NCI-H774 (cell line): ENCODE data around the gene TSPAN33.
A peak's percentile ranks its signal among the peaks of the same experiment; 100 is the strongest.
"Not testable (repeated sequence)": the region's sequence is repeated elsewhere in the genome, so short reads cannot be mapped to it uniquely, and the experiment has no call there.

ENCODE experiments used
- DNase-seq: peaks from one replicate; lab custom pipeline; 2025; lab: John Stamatoyannopoulos, UW

Gene TSPAN33

DNA sequence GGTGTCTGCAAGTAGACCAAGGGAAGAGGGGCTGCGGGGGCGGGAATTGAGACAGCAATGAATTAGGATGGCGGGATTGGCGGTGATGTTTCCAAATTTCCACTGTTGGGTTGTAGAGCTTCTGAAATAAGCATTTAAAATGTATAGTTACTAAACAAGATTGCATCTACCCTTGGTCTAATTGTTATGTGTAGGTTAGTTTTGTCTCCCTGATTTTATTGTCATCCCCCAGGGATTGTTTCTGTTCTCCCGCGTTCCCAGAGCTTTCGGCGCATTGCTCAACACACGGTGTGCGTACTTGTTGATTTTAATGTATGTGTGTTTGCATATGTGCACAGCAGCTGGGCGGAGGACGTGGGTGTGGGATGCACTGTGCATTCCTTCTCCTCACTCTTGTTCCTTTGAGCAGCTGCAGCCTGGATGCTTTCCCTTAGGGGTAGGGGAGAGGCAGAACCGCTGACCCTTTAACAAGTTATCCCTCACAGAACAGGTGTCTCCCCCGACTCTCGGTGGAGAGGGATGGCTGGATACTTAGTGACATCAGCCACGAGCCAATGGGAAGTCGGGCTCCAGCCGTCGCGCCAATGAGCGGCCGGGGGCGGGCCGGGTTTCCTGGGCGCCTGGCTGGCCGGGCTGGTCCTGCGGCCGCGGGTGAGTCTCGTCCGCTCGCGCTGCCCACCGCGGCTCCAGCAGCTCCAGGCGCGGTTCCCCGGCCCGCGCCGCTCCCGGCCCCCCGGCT is at the start of gene TSPAN33:
TSS of gene TSPAN33 (plus strand) at position 613 of the 739 bp plus-strand sequence. CDS start 274 bp downstream, outside the sequence.
- peak; percentile 70 for DNase-seq

GRCh38 chr7:129095258-129095657 is 49.2 kb upstream of the TSPAN33 start:
- no peak for DNase-seq

- DNase-seq: no peak
Observed at GRCh38 chr7:129098409-129099084, 46.0 kb upstream of the TSPAN33 start.

- DNase-seq: no peak
Observed at GRCh38 chr7:129100827-129101166, 43.7 kb upstream of the TSPAN33 start.

GRCh38 chr7:129101746-129102145 is 42.8 kb upstream of the TSPAN33 start:
- no peak for DNase-seq

DNA sequence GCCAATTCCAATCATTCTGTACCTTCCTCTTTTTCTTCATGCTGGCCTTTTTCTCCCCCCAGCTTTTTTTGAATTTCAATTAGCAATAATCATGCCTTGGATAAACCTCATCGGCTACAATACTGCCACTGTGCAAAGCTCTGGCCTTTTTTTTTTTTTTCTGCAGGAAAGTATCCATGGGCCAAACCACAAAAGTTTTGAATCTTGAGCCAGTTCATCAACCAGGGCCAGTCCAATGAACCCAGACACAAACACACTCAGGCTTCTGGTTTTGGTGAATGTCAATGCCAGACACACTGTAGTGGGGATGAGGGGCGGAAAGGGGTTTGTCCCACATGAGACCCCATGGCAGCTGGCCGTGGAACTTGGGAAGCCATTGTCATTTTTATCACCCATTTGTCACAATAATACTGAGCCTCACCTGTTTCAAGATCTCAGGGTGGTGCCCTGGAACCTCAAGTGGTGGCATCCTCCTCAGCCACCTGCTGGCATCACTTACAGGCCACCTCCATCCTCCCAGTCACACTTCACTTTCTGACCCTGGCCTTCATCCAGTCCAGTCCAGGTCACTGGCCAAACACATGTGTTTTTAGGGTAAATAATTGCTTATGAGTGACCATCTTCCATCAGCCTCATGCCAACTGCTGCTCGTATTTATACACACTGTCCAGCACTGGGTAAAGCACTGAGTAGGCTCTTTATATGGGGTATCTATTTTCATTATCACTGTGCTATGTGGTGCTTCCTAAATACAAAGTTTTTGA is 40.8 kb upstream of the TSPAN33 start:
- no peak for DNase-seq

- no peak for DNase-seq
Observed at GRCh38 chr7:129108581-129108980, 35.9 kb upstream of the TSPAN33 start.

DNA sequence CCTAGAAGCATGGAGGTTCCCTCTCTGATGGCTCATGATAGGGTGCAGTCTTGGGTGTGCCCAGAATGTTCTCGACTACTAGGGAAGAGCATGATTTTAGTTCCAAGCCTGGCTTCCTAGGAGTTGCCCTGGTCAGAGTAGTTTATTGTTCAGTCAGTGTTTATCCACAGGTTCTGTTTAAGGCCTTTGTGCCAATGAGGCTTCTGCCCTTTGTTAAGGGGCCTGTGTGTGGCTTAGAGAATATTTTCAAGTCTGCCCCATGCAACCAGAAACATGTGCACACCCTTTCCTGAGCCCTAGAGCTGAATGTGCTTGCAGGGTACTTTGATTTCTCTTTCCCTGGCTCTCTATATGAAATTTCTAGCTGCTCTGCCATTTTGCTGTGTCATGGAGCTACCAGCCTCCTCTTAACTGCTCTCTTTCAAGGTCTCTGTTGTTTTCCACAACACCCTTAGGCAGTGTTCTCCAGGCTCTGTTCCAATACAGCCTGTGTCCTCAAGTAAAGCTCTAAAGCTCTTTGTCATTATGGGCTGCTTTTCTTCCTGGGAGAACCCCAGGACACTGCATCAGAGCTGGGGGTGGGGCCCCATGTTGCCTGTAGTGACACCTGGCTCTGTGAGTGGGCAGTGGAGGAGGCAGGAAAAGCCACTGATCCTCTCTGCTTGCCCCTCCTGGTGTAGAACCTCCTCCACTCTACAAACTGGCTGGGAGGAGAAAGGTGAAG is 34.1 kb upstream of the TSPAN33 start:
- DNase-seq: no peak

GRCh38 chr7:129110982-129111376 is 33.5 kb upstream of the TSPAN33 start:
- DNase-seq: no peak

- DNase-seq: no peak
Observed at GRCh38 chr7:129115676-129116075, 28.8 kb upstream of the TSPAN33 start.

DNA sequence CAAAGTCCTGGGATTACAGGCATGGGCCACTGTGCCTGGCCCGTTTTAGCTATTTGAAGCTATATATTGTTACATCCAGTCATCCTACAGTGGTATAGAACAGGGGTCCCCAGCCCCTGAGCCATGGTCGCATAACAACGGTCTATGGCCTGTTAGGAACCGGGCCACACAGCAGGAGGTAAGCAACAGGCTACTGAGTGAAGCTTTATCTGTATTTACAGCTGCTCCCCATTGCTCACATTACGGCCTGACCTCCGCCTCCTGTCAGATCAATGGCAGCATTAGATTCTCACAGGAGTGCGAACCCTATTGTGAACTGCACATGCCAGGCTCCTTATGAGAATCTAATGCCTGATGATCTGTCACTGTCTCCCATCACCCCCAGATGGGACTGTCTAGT is 26.3 kb upstream of the TSPAN33 start:
- no peak for DNase-seq

GRCh38 chr7:129118976-129119375 is 25.5 kb upstream of the TSPAN33 start:
- DNase-seq: no peak

GRCh38 chr7:129121501-129122077 is 22.9 kb upstream of the TSPAN33 start:
- not testable (repeated sequence) for DNase-seq

DNA sequence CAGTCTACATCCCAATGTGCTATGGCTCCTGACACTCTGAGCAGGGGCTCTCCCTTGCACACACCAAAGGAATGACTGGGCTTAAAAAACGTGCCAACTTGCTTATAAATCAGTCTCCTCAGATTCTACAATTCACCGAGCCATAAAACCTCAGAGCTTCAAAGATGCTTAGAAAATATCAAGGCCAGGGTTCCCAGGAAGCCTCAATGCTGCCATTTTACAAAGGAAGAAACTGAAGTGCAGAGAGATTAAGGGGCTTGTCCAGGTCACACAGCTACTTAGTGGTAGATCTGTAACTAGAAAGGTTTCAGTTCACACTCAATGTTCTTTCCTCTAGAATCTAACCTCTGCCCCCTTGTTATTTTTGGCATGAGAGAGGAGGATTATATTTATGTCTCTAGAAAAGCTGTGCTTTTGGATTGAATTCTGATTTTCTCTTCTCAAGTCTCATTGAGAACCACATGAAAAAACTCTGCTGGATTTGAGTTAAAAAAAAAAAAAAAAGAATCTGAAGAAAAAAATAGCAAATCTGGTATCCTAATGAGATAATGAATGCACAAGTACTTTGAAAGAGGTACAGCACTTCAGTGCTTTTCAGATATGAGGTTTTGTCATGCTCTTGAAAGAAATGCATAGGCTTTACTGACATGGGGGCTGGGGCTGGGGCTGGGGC is 22.3 kb upstream of the TSPAN33 start:
- no peak for DNase-seq

DNA sequence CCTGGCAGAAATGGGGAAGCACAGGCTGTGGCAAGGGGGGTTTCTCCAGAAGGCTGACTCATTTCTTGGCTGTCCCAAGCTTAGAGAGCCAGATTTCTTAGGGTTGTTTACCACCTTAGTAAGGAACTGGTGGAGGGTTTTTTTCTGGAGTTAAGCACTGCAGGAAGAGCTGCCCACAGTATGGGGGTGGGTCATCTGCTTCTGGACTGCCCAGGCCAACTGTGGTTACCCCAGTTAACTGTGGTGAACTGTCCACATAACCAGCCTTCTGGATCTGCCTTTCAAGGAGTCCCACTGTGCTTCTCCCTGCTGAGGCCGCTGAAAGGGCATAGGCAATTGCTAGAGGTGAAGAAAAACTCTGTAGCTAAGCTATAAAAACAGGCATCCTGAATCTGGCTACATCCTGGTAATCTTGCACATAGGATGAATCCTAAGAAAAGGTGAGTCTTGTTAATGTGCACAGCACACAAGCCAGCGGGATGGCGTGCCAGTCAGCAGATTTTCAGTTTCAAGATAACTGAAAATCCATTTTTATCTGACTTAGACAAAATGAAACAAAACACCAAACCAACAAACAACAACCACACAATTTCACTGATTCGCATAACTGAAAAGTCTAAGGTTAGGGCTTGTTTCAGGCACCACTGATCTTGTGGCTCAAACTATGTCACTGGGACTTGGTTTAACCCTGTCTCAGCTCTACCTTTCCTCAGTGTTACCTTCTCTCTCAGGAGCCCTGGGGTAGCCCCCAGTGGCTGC is 21.6 kb upstream of the TSPAN33 start:
- no peak for DNase-seq

DNA sequence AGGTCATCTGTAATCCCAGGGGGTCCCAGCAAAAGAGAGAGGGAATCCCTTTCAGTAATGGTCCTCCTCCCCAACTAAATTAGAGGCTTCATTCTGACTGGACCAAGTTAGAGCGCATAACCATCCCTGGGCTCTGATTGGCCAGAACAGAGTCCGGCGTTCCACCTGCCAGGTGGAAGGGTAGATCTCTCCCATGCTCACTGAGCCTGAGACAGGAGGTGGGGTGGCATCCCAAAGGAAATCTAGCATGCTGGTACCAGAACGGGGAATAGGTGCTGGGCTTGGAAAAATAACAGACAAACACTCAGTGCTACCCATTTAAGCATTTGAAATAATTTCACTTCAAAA is 21.0 kb upstream of the TSPAN33 start:
- DNase-seq: no peak

DNA sequence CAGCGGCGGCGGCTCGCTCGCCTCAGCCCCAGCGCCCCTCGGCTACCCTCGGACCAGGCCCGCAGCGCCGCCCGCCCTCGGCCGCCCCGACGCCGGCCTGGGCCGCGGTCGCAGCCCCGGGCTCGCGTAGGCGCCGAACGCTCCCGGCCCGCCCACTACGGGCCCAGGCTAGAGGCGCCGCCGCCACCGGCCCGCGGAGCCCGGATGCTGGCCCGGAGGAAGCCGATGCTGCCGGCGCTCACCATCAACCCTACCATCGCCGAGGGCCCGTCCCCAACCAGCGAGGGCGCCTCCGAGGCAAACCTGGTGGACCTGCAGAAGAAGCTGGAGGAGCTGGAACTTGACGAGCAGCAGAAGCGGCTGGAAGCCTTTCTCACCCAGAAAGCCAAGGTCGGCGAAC is 18.2 kb upstream of the TSPAN33 start:
- DNase-seq: no peak

DNA sequence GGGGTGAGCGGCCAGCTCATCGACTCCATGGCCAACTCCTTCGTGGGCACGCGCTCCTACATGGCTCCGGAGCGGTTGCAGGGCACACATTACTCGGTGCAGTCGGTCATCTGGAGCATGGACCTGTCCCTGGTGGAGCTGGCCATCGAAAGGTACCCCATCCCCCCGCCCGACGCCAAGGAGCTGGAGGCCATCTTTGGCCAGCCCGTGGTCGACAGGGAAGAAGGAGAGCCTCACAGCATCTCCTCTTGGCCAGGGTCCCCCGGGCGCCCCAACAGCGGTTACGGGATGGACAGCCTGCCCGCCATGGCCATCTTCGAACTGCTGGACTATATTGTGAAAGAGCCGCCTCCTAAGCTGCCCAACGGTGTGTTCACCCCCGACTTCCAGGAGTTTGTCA is 17.4 kb upstream of the TSPAN33 start:
- DNase-seq: no peak

DNA sequence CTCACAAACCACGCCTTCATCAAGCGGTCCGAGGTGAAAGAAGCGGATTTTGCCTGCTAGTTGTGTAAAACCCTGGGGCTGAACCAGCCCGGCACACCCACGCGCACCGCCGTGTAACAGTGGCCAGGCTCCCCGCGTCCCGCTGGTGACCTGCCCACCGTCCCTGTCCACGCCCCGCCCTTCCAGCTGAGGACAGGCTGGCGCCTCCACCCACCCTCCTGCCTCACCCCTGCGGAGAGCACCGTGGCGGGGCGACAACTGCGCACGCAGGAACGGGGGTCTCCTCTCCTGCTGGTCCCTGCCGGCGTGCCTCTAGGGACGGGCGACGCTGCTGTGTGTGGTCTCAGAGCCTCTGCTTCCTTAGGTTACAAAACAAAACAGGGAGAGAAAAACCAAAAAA is 16.9 kb upstream of the TSPAN33 start:
- DNase-seq: no peak

DNA sequence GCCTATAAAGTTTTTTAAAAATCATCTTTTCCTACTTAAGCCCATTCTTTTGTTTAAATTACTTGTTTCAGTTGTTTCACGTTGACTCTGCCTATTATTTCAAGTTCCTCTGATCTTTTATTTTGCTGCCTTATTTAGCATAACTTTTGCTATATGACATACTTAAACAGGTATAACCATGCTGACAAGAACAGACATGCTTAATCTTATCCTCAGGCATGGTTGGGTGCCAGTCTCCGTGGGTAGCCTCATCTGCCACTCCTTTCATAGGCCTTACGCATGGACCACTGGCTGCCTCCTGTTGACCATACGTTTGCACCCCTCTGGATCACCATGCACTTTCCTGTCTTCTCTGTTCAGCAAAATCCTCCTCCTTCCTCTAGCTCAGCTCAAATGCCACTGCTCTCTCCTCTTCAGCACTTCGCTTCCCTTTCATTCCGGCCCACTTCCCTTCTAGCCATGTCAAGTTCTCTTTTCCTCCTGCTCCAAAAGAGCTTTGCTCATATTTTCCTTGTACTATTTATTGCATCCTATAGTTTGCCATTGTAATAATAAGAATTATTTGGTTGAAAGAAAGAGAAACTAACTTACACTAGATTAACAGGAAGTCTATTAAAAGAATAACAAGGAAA is 10.0 kb upstream of the TSPAN33 start:
- DNase-seq: no peak
